WTC11 (cell line): ENCODE data around the gene CELF2. TPM values are rescaled to one million over a fixed set of nuclear protein-coding genes. Genes with fewer than 3 reads are reported as not detected.

Experiments
- ATAC-seq: fragments of 200-7000 bp; cut with Tn5 transposase; 2 replicates; pipeline ENCODE4 v1.10.0; 2021; ENCODE audit warnings: mild to moderate bottlenecking, moderate library complexity
- CTCF ChIA-PET: fragments of 300-600 bp; sonication (Branson Sonifier 250); formaldehyde crosslinking; loops from one replicate; lab custom pipeline; 2021; ENCODE audit warnings: antibody characterized with exemption; lab: Charles Lee
- POLR2A ChIA-PET: fragments of 350-600 bp; sonication (Branson Sonifier 250); formaldehyde crosslinking; loops from one replicate; lab custom pipeline; 2021; ENCODE audit warnings: antibody characterized with exemption; lab: Charles Lee
- DNase-seq: peaks from one replicate; pipeline ENCODE4 v3.0.0; 2021; ENCODE audit warnings: low spot score
- H3K27ac Mint-ChIP-seq: 2 replicates; pipeline ENCODE4 v1.8.0; 2021; ENCODE audit warnings: mixed read lengths
- H3K27me3 Mint-ChIP-seq: 2 replicates; pipeline ENCODE4 v1.8.0; 2021; ENCODE audit warnings: low read depth, mild to moderate bottlenecking, moderate library complexity, mixed read lengths
- H3K36me3 Mint-ChIP-seq: 2 replicates; pipeline ENCODE4 v1.8.0; 2021; ENCODE audit warnings: mixed read lengths
- H3K4me1 Mint-ChIP-seq: 2 replicates; pipeline ENCODE4 v1.8.0; 2022; ENCODE audit warnings: mixed read lengths
- H3K4me3 Mint-ChIP-seq: 2 replicates; pipeline ENCODE4 v1.8.0; 2021; ENCODE audit warnings: mild to moderate bottlenecking, moderate library complexity, mixed read lengths
- H3K9me3 Mint-ChIP-seq: 2 replicates; pipeline ENCODE4 v1.8.0; 2021; ENCODE audit warnings: mixed read lengths
- CREM ChIP-seq: sonication (generic); formaldehyde crosslinking; IDR thresholded peaks from 2 replicates; pipeline ENCODE4 v1.8.1; 2022; ENCODE audit warnings: mild to moderate bottlenecking, missing genetic modification reagents, moderate library complexity
- ELF4 ChIP-seq: sonication (generic); formaldehyde crosslinking; IDR thresholded peaks from 2 replicates; pipeline ENCODE4 v1.8.1; 2022; ENCODE audit warnings: low read depth, mild to moderate bottlenecking, moderate library complexity, missing genetic modification reagents
- ESRRA ChIP-seq: sonication (generic); formaldehyde crosslinking; IDR thresholded peaks from 2 replicates; pipeline ENCODE4 v1.8.1; 2022; ENCODE audit warnings: mild to moderate bottlenecking, missing genetic modification reagents, borderline replicate concordance
- FOXJ3 ChIP-seq: sonication (generic); formaldehyde crosslinking; IDR thresholded peaks from 2 replicates; pipeline ENCODE4 v1.9.0; 2021; ENCODE audit warnings: missing genetic modification reagents, mild to moderate bottlenecking, borderline replicate concordance
- NFATC4 ChIP-seq: fragments of 250-450 bp; sonication (Bioruptor Pico); IDR thresholded peaks from 2 replicates; pipeline ENCODE4 v1.9.0; 2021; ENCODE audit warnings: mild to moderate bottlenecking
- NFE2L1 ChIP-seq: sonication (generic); formaldehyde crosslinking; IDR thresholded peaks from 2 replicates; pipeline ENCODE4 v1.8.1; 2023; ENCODE audit warnings: missing genetic modification reagents
- NR3C1 ChIP-seq: sonication (generic); formaldehyde crosslinking; conservative IDR thresholded peaks from 2 replicates; pipeline ENCODE4 v1.8.1; 2023; ENCODE audit warnings: low read depth, mild to moderate bottlenecking, missing genetic modification reagents
- SMAD3 ChIP-seq: sonication (generic); formaldehyde crosslinking; IDR thresholded peaks from 2 replicates; pipeline ENCODE4 v1.8.0; 2022; ENCODE audit warnings: missing genetic modification reagents, mild to moderate bottlenecking, borderline replicate concordance
- SMAD4 ChIP-seq: sonication (generic); formaldehyde crosslinking; IDR thresholded peaks from 2 replicates; pipeline ENCODE4 v1.8.0; 2022; ENCODE audit warnings: mild to moderate bottlenecking, missing genetic modification reagents
- SOX15 ChIP-seq: fragments of 250-450 bp; sonication (Bioruptor Pico); IDR thresholded peaks from 2 replicates; pipeline ENCODE4 v1.9.0; 2021; ENCODE audit warnings: mild to moderate bottlenecking
- SP1 ChIP-seq: sonication (generic); formaldehyde crosslinking; conservative IDR thresholded peaks from 2 replicates; pipeline ENCODE4 v1.8.1; 2022; ENCODE audit warnings: missing genetic modification reagents
- ZBTB21 ChIP-seq: sonication (generic); formaldehyde crosslinking; IDR thresholded peaks from 2 replicates; pipeline ENCODE4 v1.8.1; 2023; ENCODE audit warnings: mild to moderate bottlenecking, missing genetic modification reagents, borderline replicate concordance
- ZNF121 ChIP-seq: sonication (generic); formaldehyde crosslinking; IDR thresholded peaks from 2 replicates; pipeline ENCODE4 v1.8.0; 2023; ENCODE audit warnings: missing genetic modification reagents
- ZNF317 ChIP-seq: sonication (generic); formaldehyde crosslinking; IDR thresholded peaks from 2 replicates; pipeline ENCODE4 v1.8.1; 2023; ENCODE audit warnings: low read depth, mild to moderate bottlenecking, moderate library complexity, missing genetic modification reagents, borderline replicate concordance
- total RNA-seq: library from RNA; stranded (reverse); gene quantifications from 3 replicates; pipeline ENCODE4 v1.2.3, GENCODE V29; 2021
- TF ChIP-seq, protein P1 (sequence below): sonication (generic); formaldehyde crosslinking; IDR thresholded peaks from 2 replicates; pipeline ENCODE4 v1.8.0; 2023; ENCODE audit warnings: missing genetic modification reagents, mild to moderate bottlenecking, borderline replicate concordance
- TF ChIP-seq, protein P2 (sequence below): sonication (generic); formaldehyde crosslinking; IDR thresholded peaks from 2 replicates; pipeline ENCODE4 v1.8.0; 2022; ENCODE audit warnings: mild to moderate bottlenecking, missing genetic modification reagents
- TF ChIP-seq, protein P3 (sequence below): sonication (generic); formaldehyde crosslinking; IDR thresholded peaks from 2 replicates; pipeline ENCODE4 v1.8.1; 2022; ENCODE audit warnings: mild to moderate bottlenecking, moderate library complexity, missing genetic modification reagents
- TF ChIP-seq, protein P4 (sequence below): fragments of 200-600 bp; IDR thresholded peaks from 2 replicates; pipeline ENCODE4 v1.8.0; 2022; ENCODE audit warnings: antibody characterized with exemption
- TF ChIP-seq, protein P5 (sequence below): fragments of 250-450 bp; sonication (Bioruptor Pico); IDR thresholded peaks from 2 replicates; pipeline ENCODE4 v1.9.0; 2021; ENCODE audit warnings: moderate library complexity, mild to moderate bottlenecking, inconsistent platforms, borderline replicate concordance
- TF ChIP-seq, protein P6 (sequence below): sonication (generic); formaldehyde crosslinking; IDR thresholded peaks from 2 replicates; pipeline ENCODE4 v1.8.0; 2023; ENCODE audit warnings: mild to moderate bottlenecking, missing genetic modification reagents

The CELF2 gene
- total RNA-seq, 1 experiment from 2014 or later, result 24.6 TPM

DNA sequence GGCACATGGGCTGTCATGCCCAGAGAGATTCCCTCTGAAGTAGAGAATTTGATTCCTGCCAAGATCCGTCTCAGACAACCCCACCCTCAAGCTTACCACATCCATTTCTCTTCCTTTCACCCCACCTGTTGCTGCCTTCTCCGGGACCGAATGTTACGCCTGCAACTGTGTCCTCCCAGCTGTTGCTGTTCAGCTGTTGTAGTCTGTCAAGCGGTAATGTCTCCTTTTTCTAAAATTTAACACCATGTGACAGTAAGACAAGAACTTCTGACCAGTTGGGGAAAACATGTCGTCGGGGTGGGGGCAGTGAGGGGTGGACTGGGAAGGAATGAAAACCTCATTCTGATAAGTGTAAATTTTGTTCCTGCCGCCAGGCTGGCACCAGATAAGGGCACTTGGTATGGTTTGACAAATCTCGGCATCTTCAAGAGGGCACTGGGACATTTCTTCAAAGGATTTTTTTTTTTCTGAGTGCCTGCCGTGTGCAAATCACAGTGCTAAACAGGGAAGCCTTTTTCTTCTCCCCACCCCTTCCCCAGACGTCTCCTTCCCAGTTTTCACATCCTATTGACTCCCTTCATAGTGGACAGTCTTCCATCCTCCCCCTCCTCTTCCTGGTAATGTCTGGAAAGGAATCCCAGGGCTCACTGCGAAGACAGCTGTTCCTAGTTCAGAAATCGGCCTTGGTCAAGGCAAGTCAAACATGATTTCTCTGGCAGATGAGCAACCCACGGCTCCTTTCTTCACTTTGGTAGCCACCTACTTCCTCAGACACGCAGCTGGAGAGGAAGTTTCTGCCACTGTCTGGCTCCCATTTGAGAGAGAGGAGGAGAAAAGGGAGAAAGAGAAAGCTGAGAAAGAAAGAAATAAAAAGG lies 5.0 kb upstream of the CELF2 start (continued):
- TF ChIP-seq, protein P1, sequence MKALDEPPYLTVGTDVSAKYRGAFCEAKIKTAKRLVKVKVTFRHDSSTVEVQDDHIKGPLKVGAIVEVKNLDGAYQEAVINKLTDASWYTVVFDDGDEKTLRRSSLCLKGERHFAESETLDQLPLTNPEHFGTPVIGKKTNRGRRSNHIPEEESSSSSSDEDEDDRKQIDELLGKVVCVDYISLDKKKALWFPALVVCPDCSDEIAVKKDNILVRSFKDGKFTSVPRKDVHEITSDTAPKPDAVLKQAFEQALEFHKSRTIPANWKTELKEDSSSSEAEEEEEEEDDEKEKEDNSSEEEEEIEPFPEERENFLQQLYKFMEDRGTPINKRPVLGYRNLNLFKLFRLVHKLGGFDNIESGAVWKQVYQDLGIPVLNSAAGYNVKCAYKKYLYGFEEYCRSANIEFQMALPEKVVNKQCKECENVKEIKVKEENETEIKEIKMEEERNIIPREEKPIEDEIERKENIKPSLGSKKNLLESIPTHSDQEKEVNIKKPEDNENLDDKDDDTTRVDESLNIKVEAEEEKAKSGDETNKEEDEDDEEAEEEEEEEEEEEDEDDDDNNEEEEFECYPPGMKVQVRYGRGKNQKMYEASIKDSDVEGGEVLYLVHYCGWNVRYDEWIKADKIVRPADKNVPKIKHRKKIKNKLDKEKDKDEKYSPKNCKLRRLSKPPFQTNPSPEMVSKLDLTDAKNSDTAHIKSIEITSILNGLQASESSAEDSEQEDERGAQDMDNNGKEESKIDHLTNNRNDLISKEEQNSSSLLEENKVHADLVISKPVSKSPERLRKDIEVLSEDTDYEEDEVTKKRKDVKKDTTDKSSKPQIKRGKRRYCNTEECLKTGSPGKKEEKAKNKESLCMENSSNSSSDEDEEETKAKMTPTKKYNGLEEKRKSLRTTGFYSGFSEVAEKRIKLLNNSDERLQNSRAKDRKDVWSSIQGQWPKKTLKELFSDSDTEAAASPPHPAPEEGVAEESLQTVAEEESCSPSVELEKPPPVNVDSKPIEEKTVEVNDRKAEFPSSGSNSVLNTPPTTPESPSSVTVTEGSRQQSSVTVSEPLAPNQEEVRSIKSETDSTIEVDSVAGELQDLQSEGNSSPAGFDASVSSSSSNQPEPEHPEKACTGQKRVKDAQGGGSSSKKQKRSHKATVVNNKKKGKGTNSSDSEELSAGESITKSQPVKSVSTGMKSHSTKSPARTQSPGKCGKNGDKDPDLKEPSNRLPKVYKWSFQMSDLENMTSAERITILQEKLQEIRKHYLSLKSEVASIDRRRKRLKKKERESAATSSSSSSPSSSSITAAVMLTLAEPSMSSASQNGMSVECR (CRISPR knock-in tag), result no peak
- TF ChIP-seq ZNF121 (no peak), ZBTB21 (CRISPR knock-in tag) (no peak), SMAD3 (no peak), ZNF317 (CRISPR knock-in tag) (no peak), SP1 (no peak), SOX15 (no peak), SMAD4 (no peak), FOXJ3 (CRISPR knock-in tag) (no peak), ELF4 (no peak), ESRRA (CRISPR knock-in tag) (no peak), NR3C1 (CRISPR knock-in tag) (no peak), NFATC4 (CRISPR knock-in tag) (no peak)
- TF ChIP-seq, protein P2, sequence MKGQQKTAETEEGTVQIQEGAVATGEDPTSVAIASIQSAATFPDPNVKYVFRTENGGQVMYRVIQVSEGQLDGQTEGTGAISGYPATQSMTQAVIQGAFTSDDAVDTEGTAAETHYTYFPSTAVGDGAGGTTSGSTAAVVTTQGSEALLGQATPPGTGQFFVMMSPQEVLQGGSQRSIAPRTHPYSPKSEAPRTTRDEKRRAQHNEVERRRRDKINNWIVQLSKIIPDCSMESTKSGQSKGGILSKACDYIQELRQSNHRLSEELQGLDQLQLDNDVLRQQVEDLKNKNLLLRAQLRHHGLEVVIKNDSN, result no peak

DNA sequence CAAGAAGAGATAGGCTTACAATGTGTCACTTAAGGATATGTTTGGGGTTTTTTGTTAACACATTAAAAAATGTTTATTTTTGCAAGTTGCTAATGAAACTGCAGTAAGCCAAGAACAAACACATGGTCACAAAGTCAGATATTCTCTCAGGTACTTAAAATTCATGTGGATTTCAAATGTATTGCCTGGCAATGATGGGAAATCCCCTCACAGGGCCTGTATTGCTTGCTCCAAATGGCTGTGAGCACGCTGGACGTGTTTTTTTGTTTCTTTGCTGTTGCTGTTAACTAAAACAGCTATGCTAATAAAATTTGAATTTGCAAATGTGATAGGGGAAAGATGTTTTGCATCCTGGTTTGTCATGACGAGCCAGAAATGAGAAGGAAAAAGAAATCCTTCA lies 3.8 kb upstream of the CELF2 start:
- Mint-ChIP-seq H3K27ac (no peak overlapping the region), H3K4me3 (no peak overlapping the region), H3K36me3 (no peaks in the 10 kb centered on the region), H3K27me3 (peaks cover 21% of the 10 kb centered on the region), H3K4me1 (peaks cover 43% of the 10 kb centered on the region), H3K9me3 (no peaks in the 10 kb centered on the region)
- no peak for DNase-seq
- ATAC-seq, result no peak
- ChIA-PET POLR2A (no interaction called here), CTCF (no interaction called here)
- TF ChIP-seq, protein P3, sequence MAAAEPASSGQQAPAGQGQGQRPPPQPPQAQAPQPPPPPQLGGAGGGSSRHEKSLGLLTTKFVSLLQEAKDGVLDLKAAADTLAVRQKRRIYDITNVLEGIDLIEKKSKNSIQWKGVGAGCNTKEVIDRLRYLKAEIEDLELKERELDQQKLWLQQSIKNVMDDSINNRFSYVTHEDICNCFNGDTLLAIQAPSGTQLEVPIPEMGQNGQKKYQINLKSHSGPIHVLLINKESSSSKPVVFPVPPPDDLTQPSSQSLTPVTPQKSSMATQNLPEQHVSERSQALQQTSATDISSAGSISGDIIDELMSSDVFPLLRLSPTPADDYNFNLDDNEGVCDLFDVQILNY (CRISPR knock-in tag), result no peak
- TF ChIP-seq, protein P4, sequence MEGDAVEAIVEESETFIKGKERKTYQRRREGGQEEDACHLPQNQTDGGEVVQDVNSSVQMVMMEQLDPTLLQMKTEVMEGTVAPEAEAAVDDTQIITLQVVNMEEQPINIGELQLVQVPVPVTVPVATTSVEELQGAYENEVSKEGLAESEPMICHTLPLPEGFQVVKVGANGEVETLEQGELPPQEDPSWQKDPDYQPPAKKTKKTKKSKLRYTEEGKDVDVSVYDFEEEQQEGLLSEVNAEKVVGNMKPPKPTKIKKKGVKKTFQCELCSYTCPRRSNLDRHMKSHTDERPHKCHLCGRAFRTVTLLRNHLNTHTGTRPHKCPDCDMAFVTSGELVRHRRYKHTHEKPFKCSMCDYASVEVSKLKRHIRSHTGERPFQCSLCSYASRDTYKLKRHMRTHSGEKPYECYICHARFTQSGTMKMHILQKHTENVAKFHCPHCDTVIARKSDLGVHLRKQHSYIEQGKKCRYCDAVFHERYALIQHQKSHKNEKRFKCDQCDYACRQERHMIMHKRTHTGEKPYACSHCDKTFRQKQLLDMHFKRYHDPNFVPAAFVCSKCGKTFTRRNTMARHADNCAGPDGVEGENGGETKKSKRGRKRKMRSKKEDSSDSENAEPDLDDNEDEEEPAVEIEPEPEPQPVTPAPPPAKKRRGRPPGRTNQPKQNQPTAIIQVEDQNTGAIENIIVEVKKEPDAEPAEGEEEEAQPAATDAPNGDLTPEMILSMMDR, result no peak
- TF ChIP-seq, protein P5, sequence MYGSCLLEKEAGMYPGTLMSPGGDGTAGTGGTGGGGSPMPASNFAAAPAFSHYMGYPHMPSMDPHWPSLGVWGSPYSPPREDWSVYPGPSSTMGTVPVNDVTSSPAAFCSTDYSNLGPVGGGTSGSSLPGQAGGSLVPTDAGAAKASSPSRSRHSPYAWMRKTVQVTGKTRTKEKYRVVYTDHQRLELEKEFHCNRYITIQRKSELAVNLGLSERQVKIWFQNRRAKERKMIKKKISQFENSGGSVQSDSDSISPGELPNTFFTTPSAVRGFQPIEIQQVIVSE, result no peak
- TF ChIP-seq, protein P6, sequence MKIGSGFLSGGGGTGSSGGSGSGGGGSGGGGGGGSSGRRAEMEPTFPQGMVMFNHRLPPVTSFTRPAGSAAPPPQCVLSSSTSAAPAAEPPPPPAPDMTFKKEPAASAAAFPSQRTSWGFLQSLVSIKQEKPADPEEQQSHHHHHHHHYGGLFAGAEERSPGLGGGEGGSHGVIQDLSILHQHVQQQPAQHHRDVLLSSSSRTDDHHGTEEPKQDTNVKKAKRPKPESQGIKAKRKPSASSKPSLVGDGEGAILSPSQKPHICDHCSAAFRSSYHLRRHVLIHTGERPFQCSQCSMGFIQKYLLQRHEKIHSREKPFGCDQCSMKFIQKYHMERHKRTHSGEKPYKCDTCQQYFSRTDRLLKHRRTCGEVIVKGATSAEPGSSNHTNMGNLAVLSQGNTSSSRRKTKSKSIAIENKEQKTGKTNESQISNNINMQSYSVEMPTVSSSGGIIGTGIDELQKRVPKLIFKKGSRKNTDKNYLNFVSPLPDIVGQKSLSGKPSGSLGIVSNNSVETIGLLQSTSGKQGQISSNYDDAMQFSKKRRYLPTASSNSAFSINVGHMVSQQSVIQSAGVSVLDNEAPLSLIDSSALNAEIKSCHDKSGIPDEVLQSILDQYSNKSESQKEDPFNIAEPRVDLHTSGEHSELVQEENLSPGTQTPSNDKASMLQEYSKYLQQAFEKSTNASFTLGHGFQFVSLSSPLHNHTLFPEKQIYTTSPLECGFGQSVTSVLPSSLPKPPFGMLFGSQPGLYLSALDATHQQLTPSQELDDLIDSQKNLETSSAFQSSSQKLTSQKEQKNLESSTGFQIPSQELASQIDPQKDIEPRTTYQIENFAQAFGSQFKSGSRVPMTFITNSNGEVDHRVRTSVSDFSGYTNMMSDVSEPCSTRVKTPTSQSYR, result no peak
- TF ChIP-seq NR3C1 (CRISPR knock-in tag), result no peak
- TF ChIP-seq NFE2L1, result no peak
- TF ChIP-seq CREM (CRISPR knock-in tag), result no peak
